GM12878 (cell line): ENCODE measurements around the gene LIMS1. TPM values are rescaled to one million over a fixed set of nuclear protein-coding genes. Genes with fewer than 3 reads are reported as not detected.
"Not testable (repeated sequence)": the region's sequence is repeated elsewhere in the genome, so short reads cannot be mapped to it uniquely, and the experiment has no call there.

Experiments used
- ATAC-seq: fragments of 200-7000 bp; cut with Tn5 transposase; 3 replicates; pipeline ENCODE4 v1.9.1; 2020; ENCODE audit warnings: mild to moderate bottlenecking, moderate library complexity
- BruUV-seq: library from RNA; stranded (reverse); fragments of 400-500 nt; replicated peaks from 2 replicates; lab custom pipeline; 2021; lab: Mats Ljungman, UMichigan
- CTCF ChIA-PET: fragments of 300-600 bp; sonication (Branson Sonifier 250); formaldehyde crosslinking; extraction: SDS; loops from one replicate; lab custom pipeline; 2021; ENCODE audit warnings: inconsistent platforms; lab: Yijun Ruan, JAX
- POLR2A ChIA-PET: fragments of 350-600 bp; formaldehyde crosslinking; extraction: SDS; loops from one replicate; lab custom pipeline; 2021; ENCODE audit warnings: inconsistent platforms; lab: Charles Lee
- RAD21 ChIA-PET: fragments of 300-600 bp; sonication (Branson Sonifier 250); formaldehyde crosslinking; loops from one replicate; lab custom pipeline; 2023; ENCODE audit warnings: antibody characterized with exemption; ENCODE audit not compliant: unreplicated experiment; lab: Charles Lee
- SMC1A ChIA-PET: fragments of 300-600 bp; sonication (Branson Sonifier 250); formaldehyde crosslinking; loops from one replicate; lab custom pipeline; 2023; ENCODE audit not compliant: unreplicated experiment, uncharacterized antibody; lab: Charles Lee
- DNase-seq: peaks from one replicate; pipeline ENCODE4 v3.0.0-alpha.2; 2011; ENCODE audit warnings: low read depth, low spot score
- FAIRE-seq: peaks from 3 replicates; lab custom pipeline; 2011; peaks lifted over from hg19 to GRCh38; lab: Jason Lieb, UNC
- H2AFZ ChIP-seq: 2 replicates; pipeline ENCODE4 v1.6.0; 2011; ENCODE audit warnings: low read depth, low read length, control low read depth; ENCODE audit not compliant: control insufficient read depth
- H3K27ac ChIP-seq: 2 replicates; pipeline ENCODE4 v1.5.1; 2011; ENCODE audit warnings: control low read depth; ENCODE audit not compliant: control insufficient read depth, insufficient read depth
- H3K27me3 ChIP-seq, 2 experiments: replicated peaks in 1 of 2; 2 replicates each; pipeline versions ENCODE4 v1.6.0 to v1.6.1; 2011; ENCODE audit warnings: low read length in 1 of 2; ENCODE audit not compliant: control insufficient read depth in 2 of 2, insufficient read depth in 2 of 2
- H3K36me3 ChIP-seq, 2 experiments: 2 replicates each; pipeline ENCODE4 v1.5.1; 2011; ENCODE audit warnings: low read length in 1 of 2; ENCODE audit not compliant: control insufficient read depth in 2 of 2, insufficient read depth in 2 of 2
- H3K4me1 ChIP-seq: 2 replicates; pipeline ENCODE4 v1.6.1; 2011; ENCODE audit warnings: mild to moderate bottlenecking, low read length, moderate library complexity, mixed read lengths; ENCODE audit not compliant: control insufficient read depth, insufficient read depth
- H3K4me2 ChIP-seq: 2 replicates; pipeline ENCODE4 v1.6.0; 2011; ENCODE audit warnings: control low read depth; ENCODE audit not compliant: control insufficient read depth, insufficient read depth
- H3K4me3 ChIP-seq: fragments of 200-600 bp; sonication (generic); 2 replicates; pipeline ENCODE4 v1.5.1; 2016
- H3K79me2 ChIP-seq: 2 replicates; pipeline ENCODE4 v1.6.0; 2011; ENCODE audit warnings: low read length; ENCODE audit not compliant: control insufficient read depth, insufficient read depth
- H3K9ac ChIP-seq: 2 replicates; pipeline ENCODE4 v1.8.0; 2011; ENCODE audit warnings: low read length, control low read depth, mixed read lengths; ENCODE audit not compliant: control insufficient read depth, insufficient read depth
- H3K9me3 ChIP-seq: replicated peaks from 3 replicates; pipeline ENCODE4 v1.5.1; 2011; ENCODE audit warnings: mild to moderate bottlenecking, low read length; ENCODE audit not compliant: control insufficient read depth, insufficient read depth
- H4K20me1 ChIP-seq: 2 replicates; pipeline ENCODE4 v1.6.0; 2011; ENCODE audit not compliant: control insufficient read depth, insufficient read depth
- BCL11A ChIP-seq: IDR thresholded peaks from 2 replicates; pipeline ENCODE4 v1.6.1; 2011; ENCODE audit warnings: low read depth, low read length
- EED ChIP-seq: sonication (generic); IDR thresholded peaks from 2 replicates; pipeline ENCODE4 v1.6.1; 2016; ENCODE audit warnings: antibody characterized with exemption, low read depth
- ETV6 ChIP-seq, 2 experiments: fragments of 450-650 bp in 1 of 2; IDR thresholded peaks in 1 of 2; conservative IDR thresholded peaks in 1 of 2; 2 replicates each; pipeline ENCODE4 v1.6.1; 2014; ENCODE audit warnings: antibody characterized with exemption in 1 of 2, borderline replicate concordance in 1 of 2, low read depth in 1 of 2, mild to moderate bottlenecking in 1 of 2, moderate library complexity in 1 of 2
- IKZF2 ChIP-seq, 2 experiments: fragments of 450-650 bp; IDR thresholded peaks; 2 replicates each; pipeline ENCODE4 v1.6.1; 2017; ENCODE audit warnings: mild to moderate bottlenecking in 2 of 2, moderate library complexity in 2 of 2
- JUNB ChIP-seq: IDR thresholded peaks from 2 replicates; pipeline ENCODE4 v1.6.1; 2016; ENCODE audit warnings: antibody characterized with exemption, mild to moderate bottlenecking
- NBN ChIP-seq: fragments of 450-650 bp; IDR thresholded peaks from 2 replicates; pipeline ENCODE4 v1.6.1; 2016
- NFIC ChIP-seq: IDR thresholded peaks from 2 replicates; pipeline ENCODE4 v1.6.1; 2012; ENCODE audit warnings: low read depth, mild to moderate bottlenecking, inconsistent platforms, low read length, moderate library complexity
- RAD51 ChIP-seq: fragments of 450-650 bp; IDR thresholded peaks from 2 replicates; pipeline ENCODE4 v1.6.1; 2016; ENCODE audit warnings: moderate library complexity, mild to moderate bottlenecking, inconsistent platforms
- RUNX3 ChIP-seq: IDR thresholded peaks from 2 replicates; pipeline ENCODE4 v1.6.1; 2012; ENCODE audit warnings: low read length, inconsistent platforms
- SP1 ChIP-seq: IDR thresholded peaks from one replicate; pipeline ENCODE4 v1.6.1; 2011; ENCODE audit warnings: low read depth, low read length
- ZNF24 ChIP-seq: fragments of 450-650 bp; IDR thresholded peaks from 2 replicates; pipeline ENCODE4 v1.6.1; 2017; ENCODE audit warnings: antibody characterized with exemption, mild to moderate bottlenecking
- WGBS: methylation state at CpG from one replicate; pipeline ENCODE4 v1.1.6; 2016; ENCODE audit warnings: low lambda C conversion rate; ENCODE audit not compliant: insufficient replicate concordance, insufficient coverage; ENCODE audit errors: missing lambda C conversion rate; 5-methylcytosine and 5-hydroxymethylcytosine counted together
- in situ Hi-C: fragments of 300-500 bp; cut with MboI; formaldehyde crosslinking; loops from 9 replicates; pipeline ENCODE4 v1.14.3; 2018; ENCODE audit warnings: mixed read lengths
- intact Hi-C: fragments of 100-400 bp; cut with micrococcal nuclease; formaldehyde crosslinking; loops from one replicate; pipeline ENCODE4 v1.14.2; 2022; ENCODE audit not compliant: unreplicated experiment
- polyA plus RNA-seq, 11 experiments: library from polyadenylated mRNA; depleted of rRNA in 4 of 11; unstranded in 6 of 11; stranded (reverse) in 5 of 11; fragments of >200 nt; fragmentation: Nextera tagmentation in 4 of 11; fragmentation: Illumina TruSeq in 1 of 11; extraction: Ambion mirVana in 4 of 11; extraction: Trizol in 1 of 11; gene quantifications; 1 replicate in 1 of 11; 2 replicates in 10 of 11; pipeline versions ENCODE4 v1.2.1 to v1.2.3, GENCODE V29; 2011 to 2016; ENCODE audit warnings: inconsistent platforms in 2 of 11, missing spikeins in 2 of 11, low read depth in 1 of 11
- total RNA-seq, 4 experiments: library from RNA; depleted of rRNA in 3 of 4; stranded (reverse); fragments of >200 nt in 3 of 4; fragmentation: Illumina TruSeq in 1 of 4; extraction: Trizol in 1 of 4; gene quantifications; 2 replicates each; pipeline versions ENCODE4 v1.2.1 to v1.2.3, GENCODE V29; 2013 to 2021
- TF ChIP-seq, protein P1 (sequence below): IDR thresholded peaks from 2 replicates; pipeline ENCODE4 v1.6.1; 2011; ENCODE audit warnings: borderline replicate concordance, low read depth, mild to moderate bottlenecking, moderate library complexity, mixed read lengths, low read length; ENCODE audit not compliant: insufficient read depth; ENCODE audit errors: extremely low read length
- TF ChIP-seq, protein P2 (sequence below): fragments of 450-650 bp; IDR thresholded peaks from 2 replicates; pipeline ENCODE4 v1.6.1; 2017; ENCODE audit warnings: mild to moderate bottlenecking, low read depth, inconsistent platforms; ENCODE audit not compliant: poor library complexity, severe bottlenecking
- TF ChIP-seq, protein P3 (sequence below): fragments of 450-650 bp; IDR thresholded peaks from 2 replicates; pipeline ENCODE4 v1.6.1; 2016; ENCODE audit warnings: mild to moderate bottlenecking
- TF ChIP-seq, protein P4 (sequence below): fragments of 450-650 bp; IDR thresholded peaks from 2 replicates; pipeline ENCODE4 v1.6.1; 2017; ENCODE audit warnings: low read depth, mild to moderate bottlenecking, moderate library complexity
- TF ChIP-seq, protein P5 (sequence below): IDR thresholded peaks from 2 replicates; pipeline ENCODE4 v1.6.1; 2011; ENCODE audit warnings: low read depth, low read length, improper control_type of control experiment, borderline replicate concordance

Gene LIMS1
- total and polyA plus RNA-seq, 10 of the 15 experiments (the other 5 are each of a cell fraction or from before 2014, with no cell fraction given): 15.7 to 98.1 (median 43.9) TPM

DNA sequence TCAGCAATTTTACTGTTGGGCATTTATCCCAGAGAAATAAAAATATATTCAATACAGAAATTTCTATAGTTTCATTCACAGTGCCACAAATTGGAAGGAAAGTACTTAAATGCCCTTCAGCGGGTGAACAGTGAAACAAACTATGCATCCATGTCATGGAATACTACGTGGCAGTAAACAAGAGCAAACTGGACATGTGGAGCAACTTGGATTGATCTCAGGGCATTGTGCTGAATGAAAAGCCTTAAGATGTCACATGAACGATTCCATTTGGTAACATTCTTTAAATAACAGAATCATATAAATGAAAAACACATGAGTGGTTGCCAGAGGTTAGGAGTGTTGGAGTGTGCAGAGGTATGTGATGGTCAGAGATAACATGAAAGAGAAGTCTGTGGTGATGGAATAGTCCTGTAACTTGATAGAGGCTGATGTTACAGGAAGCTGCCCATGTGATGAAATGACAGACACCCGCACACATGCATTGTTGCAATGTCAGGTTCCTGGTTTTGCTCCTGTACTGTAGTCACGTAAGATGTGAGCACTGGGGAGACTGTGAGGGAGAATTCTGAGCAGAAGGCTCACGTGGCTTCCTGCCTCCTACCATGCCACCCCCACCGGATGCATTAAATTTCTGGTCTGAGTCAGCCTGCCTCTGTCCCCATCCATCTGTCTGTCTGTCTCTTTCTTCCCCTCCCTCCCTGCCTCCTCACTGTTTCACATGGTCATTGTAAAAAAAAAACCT, 118.1 kb downstream of the LIMS1 start:
- CTCF ChIA-PET, H3K79me2 ChIP-seq, H3K4me1 ChIP-seq, H3K36me3 ChIP-seq, H3K9me3 ChIP-seq, H4K20me1 ChIP-seq, RAD21 ChIA-PET, intact Hi-C loops, H3K9ac ChIP-seq, SMC1A ChIA-PET, in situ Hi-C loops, H2AFZ ChIP-seq, FAIRE-seq, POLR2A ChIA-PET, H3K27me3 ChIP-seq, BruUV-seq: not testable (repeated sequence)
- DNase-seq: peak; percentile 70
- H3K4me3 ChIP-seq: 0 out of 2 replicates have a peak overlapping the region, but pooled peaks have one; percentile 22
- H3K27ac ChIP-seq: peak overlapping the region; percentile 64
- peak; percentile 93 for ATAC-seq
- WGBS: 19% methylated on average over 5 of the region's 7 CpGs
- peak overlapping the region; percentile 64 for H3K4me2 ChIP-seq
- TF ChIP-seq IKZF2 (IDR thresholded peaks at IDR 0.05): peak; percentile 38 to 59; a peak in 3 of 4 replicates
- peak; percentile 68 for TF ChIP-seq ZNF24
- TF ChIP-seq ETV6 (conservative IDR thresholded peaks at IDR 0.05 in 1 of 2, IDR thresholded peaks at IDR 0.05 in 1 of 2; ENCODE audit: borderline replicate concordance in 1 of 2, low read depth in 1 of 2): peak in 1 of 2 experiments; percentile 21; a peak in 1 of 4 replicates
- TF ChIP-seq, protein P1, sequence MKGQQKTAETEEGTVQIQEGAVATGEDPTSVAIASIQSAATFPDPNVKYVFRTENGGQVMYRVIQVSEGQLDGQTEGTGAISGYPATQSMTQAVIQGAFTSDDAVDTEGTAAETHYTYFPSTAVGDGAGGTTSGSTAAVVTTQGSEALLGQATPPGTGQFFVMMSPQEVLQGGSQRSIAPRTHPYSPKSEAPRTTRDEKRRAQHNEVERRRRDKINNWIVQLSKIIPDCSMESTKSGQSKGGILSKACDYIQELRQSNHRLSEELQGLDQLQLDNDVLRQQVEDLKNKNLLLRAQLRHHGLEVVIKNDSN: peak; percentile 53
- TF ChIP-seq BCL11A: 0 out of 2 replicates have a peak, but pooled peaks have one; percentile 8
- 0 out of 2 replicates have a peak, but pooled peaks have one; percentile 54 for TF ChIP-seq NBN
- TF ChIP-seq, protein P2, sequence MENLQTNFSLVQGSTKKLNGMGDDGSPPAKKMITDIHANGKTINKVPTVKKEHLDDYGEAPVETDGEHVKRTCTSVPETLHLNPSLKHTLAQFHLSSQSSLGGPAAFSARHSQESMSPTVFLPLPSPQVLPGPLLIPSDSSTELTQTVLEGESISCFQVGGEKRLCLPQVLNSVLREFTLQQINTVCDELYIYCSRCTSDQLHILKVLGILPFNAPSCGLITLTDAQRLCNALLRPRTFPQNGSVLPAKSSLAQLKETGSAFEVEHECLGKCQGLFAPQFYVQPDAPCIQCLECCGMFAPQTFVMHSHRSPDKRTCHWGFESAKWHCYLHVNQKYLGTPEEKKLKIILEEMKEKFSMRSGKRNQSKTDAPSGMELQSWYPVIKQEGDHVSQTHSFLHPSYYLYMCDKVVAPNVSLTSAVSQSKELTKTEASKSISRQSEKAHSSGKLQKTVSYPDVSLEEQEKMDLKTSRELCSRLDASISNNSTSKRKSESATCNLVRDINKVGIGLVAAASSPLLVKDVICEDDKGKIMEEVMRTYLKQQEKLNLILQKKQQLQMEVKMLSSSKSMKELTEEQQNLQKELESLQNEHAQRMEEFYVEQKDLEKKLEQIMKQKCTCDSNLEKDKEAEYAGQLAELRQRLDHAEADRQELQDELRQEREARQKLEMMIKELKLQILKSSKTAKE: peak; percentile 69
- peak; percentile 83; the same call in 1 of the 2 replicates for TF ChIP-seq RAD51
- TF ChIP-seq, protein P3, sequence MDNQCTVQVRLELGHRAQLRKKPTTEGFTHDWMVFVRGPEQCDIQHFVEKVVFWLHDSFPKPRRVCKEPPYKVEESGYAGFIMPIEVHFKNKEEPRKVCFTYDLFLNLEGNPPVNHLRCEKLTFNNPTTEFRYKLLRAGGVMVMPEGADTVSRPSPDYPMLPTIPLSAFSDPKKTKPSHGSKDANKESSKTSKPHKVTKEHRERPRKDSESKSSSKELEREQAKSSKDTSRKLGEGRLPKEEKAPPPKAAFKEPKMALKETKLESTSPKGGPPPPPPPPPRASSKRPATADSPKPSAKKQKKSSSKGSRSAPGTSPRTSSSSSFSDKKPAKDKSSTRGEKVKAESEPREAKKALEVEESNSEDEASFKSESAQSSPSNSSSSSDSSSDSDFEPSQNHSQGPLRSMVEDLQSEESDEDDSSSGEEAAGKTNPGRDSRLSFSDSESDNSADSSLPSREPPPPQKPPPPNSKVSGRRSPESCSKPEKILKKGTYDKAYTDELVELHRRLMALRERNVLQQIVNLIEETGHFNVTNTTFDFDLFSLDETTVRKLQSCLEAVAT: 0 out of 2 replicates have a peak, but pooled peaks have one; percentile 46
- TF ChIP-seq EED: peak; percentile 81
- TF ChIP-seq JUNB: peak; percentile 63
- peak; percentile 39; the same call in 1 of the 2 replicates for TF ChIP-seq RUNX3
- peak; percentile 61; the same call in 1 of the 2 replicates for TF ChIP-seq NFIC
- TF ChIP-seq, protein P4, sequence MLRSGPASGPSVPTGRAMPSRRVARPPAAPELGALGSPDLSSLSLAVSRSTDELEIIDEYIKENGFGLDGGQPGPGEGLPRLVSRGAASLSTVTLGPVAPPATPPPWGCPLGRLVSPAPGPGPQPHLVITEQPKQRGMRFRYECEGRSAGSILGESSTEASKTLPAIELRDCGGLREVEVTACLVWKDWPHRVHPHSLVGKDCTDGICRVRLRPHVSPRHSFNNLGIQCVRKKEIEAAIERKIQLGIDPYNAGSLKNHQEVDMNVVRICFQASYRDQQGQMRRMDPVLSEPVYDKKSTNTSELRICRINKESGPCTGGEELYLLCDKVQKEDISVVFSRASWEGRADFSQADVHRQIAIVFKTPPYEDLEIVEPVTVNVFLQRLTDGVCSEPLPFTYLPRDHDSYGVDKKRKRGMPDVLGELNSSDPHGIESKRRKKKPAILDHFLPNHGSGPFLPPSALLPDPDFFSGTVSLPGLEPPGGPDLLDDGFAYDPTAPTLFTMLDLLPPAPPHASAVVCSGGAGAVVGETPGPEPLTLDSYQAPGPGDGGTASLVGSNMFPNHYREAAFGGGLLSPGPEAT: peak; percentile 50; the same call in 1 of the 2 replicates
- TF ChIP-seq SP1: peak; percentile 18
- TF ChIP-seq, protein P5, sequence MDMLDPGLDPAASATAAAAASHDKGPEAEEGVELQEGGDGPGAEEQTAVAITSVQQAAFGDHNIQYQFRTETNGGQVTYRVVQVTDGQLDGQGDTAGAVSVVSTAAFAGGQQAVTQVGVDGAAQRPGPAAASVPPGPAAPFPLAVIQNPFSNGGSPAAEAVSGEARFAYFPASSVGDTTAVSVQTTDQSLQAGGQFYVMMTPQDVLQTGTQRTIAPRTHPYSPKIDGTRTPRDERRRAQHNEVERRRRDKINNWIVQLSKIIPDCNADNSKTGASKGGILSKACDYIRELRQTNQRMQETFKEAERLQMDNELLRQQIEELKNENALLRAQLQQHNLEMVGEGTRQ: peak; percentile 24; the same call in 1 of the 2 replicates
